Lung (tissue), 12 donors: Measurements from ENCODE around the gene EXOSC5. TPM values are rescaled to one million over a fixed set of nuclear protein-coding genes. Genes with fewer than 3 reads are reported as not detected.

ENCODE experiments used
- ATAC-seq: fragments of 200-7000 bp; cut with Tn5 transposase; one replicate; pipeline ENCODE4 v1.9.1; 2020; ENCODE audit warnings: moderate number of reproducible peaks; ENCODE audit not compliant: insufficient read depth, low FRiP score
- DNase-seq, 3 donors: peaks; one replicate each; pipeline ENCODE4 v3.0.0-alpha.2; 2013 to 2017
- H3K27ac ChIP-seq, 2 donors: one replicate each; pipeline ENCODE4 v1.5.1; 2013; ENCODE audit warnings: mild to moderate bottlenecking in 2 of 2, moderate library complexity in 2 of 2, control low read depth in 1 of 2, inconsistent platforms in 1 of 2, low read depth in 1 of 2, low read length in 1 of 2
- H3K27me3 ChIP-seq, 3 donors: one replicate each; pipeline ENCODE4 v1.5.1; 2013; ENCODE audit warnings: low read length in 2 of 3; ENCODE audit not compliant: control insufficient read depth in 3 of 3, insufficient read depth in 3 of 3
- H3K36me3 ChIP-seq, 4 donors: one replicate each; pipeline ENCODE4 v1.5.1; 2013; ENCODE audit warnings: low read length in 4 of 4, mild to moderate bottlenecking in 1 of 4, moderate library complexity in 1 of 4; ENCODE audit not compliant: control insufficient read depth in 4 of 4, insufficient read depth in 4 of 4
- H3K4me1 ChIP-seq, 5 donors: one replicate each; pipeline ENCODE4 v1.5.1; 2013; ENCODE audit warnings: low read length in 5 of 5, mild to moderate bottlenecking in 2 of 5, moderate library complexity in 1 of 5; ENCODE audit not compliant: control insufficient read depth in 5 of 5, insufficient read depth in 5 of 5
- H3K4me3 ChIP-seq: one replicate; pipeline ENCODE4 v1.5.1; 2013; ENCODE audit warnings: mild to moderate bottlenecking, control low read depth, moderate library complexity
- H3K9ac ChIP-seq, 2 donors: one replicate each; pipeline ENCODE4 v1.5.1; 2013; ENCODE audit warnings: low read length in 2 of 2, control low read depth in 1 of 2; ENCODE audit not compliant: insufficient read depth in 1 of 2
- H3K9me3 ChIP-seq, 4 donors: one replicate each; pipeline ENCODE4 v1.5.1; 2013; ENCODE audit warnings: low read length in 3 of 4, mild to moderate bottlenecking in 1 of 4, moderate library complexity in 1 of 4; ENCODE audit not compliant: control insufficient read depth in 4 of 4, insufficient read depth in 3 of 4
- WGBS, 2 donors: extraction: QIAGEN DNeasy Blood & Tissue Kit; methylation state at CpG; one replicate each; pipeline ENCODE4 v1.1.7; 2013; 5-methylcytosine and 5-hydroxymethylcytosine counted together
- polyA plus RNA-seq, 2 donors: library from polyadenylated mRNA; stranded (reverse); fragments of 200-250 nt; gene quantifications; one replicate each; pipeline ENCODE4 v1.2.1, GENCODE V29; 2013
- total RNA-seq, 2 donors: library from RNA; depleted of rRNA in 1 of 2; stranded (reverse); fragments of >200 nt in 1 of 2; gene quantifications; one replicate each; pipeline ENCODE4 v1.2.1, GENCODE V29; 2014 to 2021
- TF ChIP-seq, protein P1 (sequence below): IDR thresholded peaks from 2 replicates; pipeline ENCODE4 v1.5.1; 2012; ENCODE audit warnings: mild to moderate bottlenecking; ENCODE audit errors: control extremely low read depth, extremely low read depth
- donor health status: control.
- donor health status: control.
- donor health status: Bipolar disorder and iron deficiency.
- donor health status: healthy.
- donor health status: DM: yes; HTN: yes; CAD: no.

EXOSC5 gene
- total and polyA plus RNA-seq, 4 donors: 6.3 to 34.4 (median 27.1) TPM

DNA sequence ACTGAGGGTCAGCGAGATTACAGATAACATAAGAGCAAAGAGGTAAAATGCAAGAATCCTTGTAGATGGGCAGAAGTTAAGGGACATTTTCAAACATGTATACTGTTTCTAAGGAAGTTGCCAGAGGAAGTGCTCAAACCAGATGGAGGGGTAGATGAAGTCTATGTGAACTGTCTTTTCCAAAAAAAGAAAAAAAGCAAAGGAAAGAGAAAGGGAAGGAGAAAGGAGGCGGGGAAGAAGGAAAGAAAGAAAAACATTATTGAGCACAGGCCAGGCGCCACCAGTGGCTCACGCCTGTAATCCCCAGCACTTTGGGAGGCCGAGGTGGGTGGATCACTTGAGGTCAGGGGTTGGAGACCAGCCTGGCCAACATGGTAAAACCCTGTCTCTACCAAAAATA is 37.3 kb upstream of the EXOSC5 start:
- no peak for ATAC-seq
- DNase-seq: no peak
- Histone ChIP-seq H3K4me1 (peaks cover 0 to 8% (median 0%) of the 10 kb centered on the region in 5 donors), H3K27ac (no peak overlapping the region), H3K4me3 (no peak overlapping the region), H3K36me3 (peaks cover 0 to 30% (median 22%) of the 10 kb centered on the region in 4 donors), H3K9me3 (peaks cover 0 to 3% (median 0%) of the 10 kb centered on the region in 4 donors), H3K9ac (no peak overlapping the region), H3K27me3 (no peaks in the 10 kb centered on the region)
- WGBS, 2 donors: 58 to 77% methylated on average over 5 of the region's 5 CpGs
- TF ChIP-seq, protein P1, sequence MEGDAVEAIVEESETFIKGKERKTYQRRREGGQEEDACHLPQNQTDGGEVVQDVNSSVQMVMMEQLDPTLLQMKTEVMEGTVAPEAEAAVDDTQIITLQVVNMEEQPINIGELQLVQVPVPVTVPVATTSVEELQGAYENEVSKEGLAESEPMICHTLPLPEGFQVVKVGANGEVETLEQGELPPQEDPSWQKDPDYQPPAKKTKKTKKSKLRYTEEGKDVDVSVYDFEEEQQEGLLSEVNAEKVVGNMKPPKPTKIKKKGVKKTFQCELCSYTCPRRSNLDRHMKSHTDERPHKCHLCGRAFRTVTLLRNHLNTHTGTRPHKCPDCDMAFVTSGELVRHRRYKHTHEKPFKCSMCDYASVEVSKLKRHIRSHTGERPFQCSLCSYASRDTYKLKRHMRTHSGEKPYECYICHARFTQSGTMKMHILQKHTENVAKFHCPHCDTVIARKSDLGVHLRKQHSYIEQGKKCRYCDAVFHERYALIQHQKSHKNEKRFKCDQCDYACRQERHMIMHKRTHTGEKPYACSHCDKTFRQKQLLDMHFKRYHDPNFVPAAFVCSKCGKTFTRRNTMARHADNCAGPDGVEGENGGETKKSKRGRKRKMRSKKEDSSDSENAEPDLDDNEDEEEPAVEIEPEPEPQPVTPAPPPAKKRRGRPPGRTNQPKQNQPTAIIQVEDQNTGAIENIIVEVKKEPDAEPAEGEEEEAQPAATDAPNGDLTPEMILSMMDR: no peak

DNA sequence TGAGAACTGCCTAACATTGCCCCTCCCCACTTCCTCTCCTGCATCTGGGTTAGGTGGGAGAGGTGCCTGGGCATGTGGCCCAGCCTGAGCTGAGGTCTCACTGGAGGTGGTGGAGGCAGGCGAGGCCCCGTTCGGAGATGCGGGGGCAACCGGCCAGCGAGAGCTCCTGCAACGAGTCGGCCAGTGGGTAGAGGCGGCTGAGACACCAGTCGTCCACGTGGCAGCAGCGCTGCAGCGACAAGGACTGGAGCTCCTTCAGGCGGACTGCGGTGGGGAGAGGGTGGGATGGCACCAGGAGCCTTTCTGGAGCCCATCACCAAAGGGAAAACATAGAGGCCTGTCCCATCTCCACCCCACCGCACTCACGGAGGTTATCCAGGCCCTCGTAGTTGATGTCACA is 36.0 kb upstream of the EXOSC5 start:
- H3K36me3 ChIP-seq: peaks cover 0 to 30% (median 21%) of the 10 kb centered on the region in 4 donors
- H3K4me3 ChIP-seq: no peak overlapping the region
- 93 to 95% methylated on average over 18 of the region's 18 CpGs for WGBS, 2 donors

DNA sequence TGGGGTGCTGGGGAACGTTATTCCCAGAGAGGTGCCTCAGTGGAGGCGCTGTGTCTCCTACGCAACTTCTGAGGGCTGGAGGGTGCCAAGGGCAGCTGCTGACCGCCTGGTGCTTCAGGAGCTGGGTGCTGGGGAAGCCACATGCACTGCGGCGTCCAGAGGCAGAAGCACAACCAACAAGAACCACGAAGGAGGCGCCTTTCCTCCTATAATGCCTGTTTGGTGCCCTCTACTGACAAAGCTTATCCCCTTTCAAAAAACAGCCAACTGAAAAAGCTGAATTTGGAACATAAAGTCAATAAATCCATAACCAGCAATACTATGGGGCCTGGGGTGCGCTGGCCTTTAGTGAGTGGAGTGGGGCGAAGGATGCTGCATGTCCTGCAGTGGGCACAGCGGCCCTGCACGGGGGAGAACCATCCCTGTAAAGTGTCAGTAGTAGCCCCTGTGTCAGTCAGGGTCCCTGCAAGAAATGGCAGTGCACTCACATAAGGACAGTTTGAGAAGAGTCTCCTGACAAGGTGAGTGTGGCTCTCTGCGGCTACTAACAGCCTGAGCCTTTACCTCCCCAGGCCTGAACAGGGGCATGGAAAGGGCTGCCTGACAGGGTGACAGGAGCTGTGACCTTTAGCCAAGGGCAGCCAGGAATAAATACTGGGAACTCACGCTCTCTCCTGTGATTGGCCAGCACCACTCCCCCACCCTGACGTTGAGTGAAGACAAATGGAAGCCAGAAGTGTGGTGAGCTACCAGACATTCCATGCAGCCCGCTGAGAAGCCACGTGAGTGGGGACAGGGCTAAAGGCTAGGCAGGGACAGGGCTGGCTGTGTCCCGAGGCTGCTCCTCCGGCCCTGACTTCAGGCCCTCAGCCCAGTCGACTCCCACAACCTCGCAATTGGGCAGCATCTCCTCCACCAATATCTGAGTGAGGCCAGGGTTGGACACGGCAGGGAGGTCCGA is 34.5 kb upstream of the EXOSC5 start:
- Histone ChIP-seq H3K27me3 (no peaks in the 10 kb centered on the region), H3K27ac (peak overlapping the region in 1 of 2 donors; percentile 89), H3K4me1 (peaks cover 0 to 16% (median 12%) of the 10 kb centered on the region in 5 donors), H3K9ac (no peak overlapping the region), H3K4me3 (no peak overlapping the region), H3K36me3 (peaks cover 0 to 26% (median 18%) of the 10 kb centered on the region in 4 donors), H3K9me3 (peaks cover 0 to 3% (median 0%) of the 10 kb centered on the region in 4 donors)
- no peak for ATAC-seq
- TF ChIP-seq, protein P1: no peak
- 68 to 72% methylated on average over 23 of the region's 23 CpGs for WGBS, 2 donors
- DNase-seq: peak in 1 of 3 donors; percentile 30

More for the DNA sequence above, 36.0 kb upstream of the EXOSC5 start:
- TF ChIP-seq, protein P1: no peak
- peaks cover 0 to 5% (median 5%) of the 10 kb centered on the region in 5 donors for H3K4me1 ChIP-seq
- no peaks in the 10 kb centered on the region for H3K27me3 ChIP-seq
- H3K9me3 ChIP-seq: peaks cover 0 to 3% (median 0%) of the 10 kb centered on the region in 4 donors
- H3K9ac ChIP-seq: no peak overlapping the region
- ATAC-seq (no peak), DNase-seq (no peak)
- H3K27ac ChIP-seq: peak overlapping the region in 1 of 2 donors; percentile 73
